Measurements from ENCODE around the gene GRAP2. TPM values are rescaled to one million over a fixed set of nuclear protein-coding genes. Genes with fewer than 3 reads are reported as not detected.

The GRAP2 gene
- total and polyA plus RNA-seq, 2 donors (not counting 1 experiment from before 2014, with no cell fraction given), result 13.5 to 26.4 TPM

DNA sequence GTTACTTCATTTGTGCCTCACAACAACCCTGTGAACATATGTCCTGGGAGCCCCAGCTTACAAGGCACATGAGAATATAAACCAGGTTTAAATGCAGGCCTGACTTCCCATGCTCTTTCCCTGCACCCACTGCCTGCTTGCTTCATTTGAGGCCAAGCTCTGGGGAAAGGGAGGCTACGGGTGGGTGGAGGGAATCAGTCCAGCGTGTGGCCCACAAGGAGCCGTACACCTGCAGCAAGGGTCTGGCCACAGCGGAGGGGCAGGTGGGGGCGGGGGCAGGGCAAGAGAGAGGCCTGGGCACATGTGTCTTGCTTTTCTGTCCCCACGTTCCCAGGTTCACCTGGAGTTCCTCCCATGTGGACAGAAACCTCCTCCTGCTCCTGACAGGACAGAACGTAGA, 120.1 kb downstream of the GRAP2 start:
- Histone ChIP-seq H3K27me3 (replicated peaks in 1 of 4; ENCODE audit: control extremely low read depth in 1 of 4, control insufficient read depth in 3 of 4, insufficient read depth in 4 of 4, low read length in 3 of 4) (peaks cover 0 to 4% (median 0%) of the 10 kb centered on the region in 4 experiments), H2AFZ (ENCODE audit: insufficient read depth, low read depth, low read length, poor library complexity, severe bottlenecking) (no peak overlapping the region), H3K9ac (ENCODE audit: low read length) (no peak overlapping the region), H3K79me2 (ENCODE audit: control insufficient read depth, insufficient read depth, low read length) (no peaks in the 10 kb centered on the region), H3K9me3 (ENCODE audit: control extremely low read depth in 1 of 3, control insufficient read depth in 2 of 3, insufficient read depth in 1 of 3, low read length in 2 of 3) (no peaks in the 10 kb centered on the region), H4K20me1 (ENCODE audit: control insufficient read depth, insufficient read depth, low read length, poor library complexity, severe bottlenecking) (no peaks in the 10 kb centered on the region), H3K4me2 (replicated peaks; ENCODE audit: low read depth, low read length, poor library complexity, severe bottlenecking) (no peak overlapping the region), H3K36me3 (replicated peaks in 1 of 2; ENCODE audit: control extremely low read depth in 1 of 2, control insufficient read depth in 1 of 2, extremely low read depth in 1 of 2, insufficient read depth in 2 of 2, low read length in 1 of 2) (no peaks in the 10 kb centered on the region), H3K4me1 (ENCODE audit: control insufficient read depth in 2 of 2, insufficient read depth in 2 of 2, low read length in 2 of 2) (peaks cover 7 to 8% of the 10 kb centered on the region in 2 donors), H3K4me3 (ENCODE audit: control extremely low read depth in 1 of 5, extremely low read depth in 1 of 5, insufficient read depth in 1 of 5, low read depth in 2 of 5, low read length in 4 of 5) (no peak overlapping the region), H3K27ac (ENCODE audit: low read length in 2 of 2) (no peak overlapping the region)
- H3K27me3 Mint-ChIP-seq, result peaks cover 12% of the 10 kb centered on the region
- intact Hi-C loops (cut with micrococcal nuclease), result loop anchor here (5.0 kb wide), 1 partner anchor 69 kb away; no protein-coding TSS in a partner anchor
- H3K27ac Mint-ChIP-seq, result no peak overlapping the region
- H3K4me3 Mint-ChIP-seq, result no peak overlapping the region
- ATAC-seq (ENCODE audit: low read depth), result no peak
- no peak for DNase-seq
- H3K9me3 Mint-ChIP-seq (ENCODE audit: insufficient read depth), result no peaks in the 10 kb centered on the region
- WGBS (ENCODE audit: insufficient coverage), result 84% methylated on average over 7 of the region's 7 CpGs
- POLR2A ChIA-PET, result no interaction called here
- peaks cover 5% of the 10 kb centered on the region for H3K4me1 Mint-ChIP-seq
- CTCF ChIA-PET, result interaction anchor here (0.5 to 11.1 kb wide), 4 partner anchors 11 to 488 kb away, joined by 3 to 328 read pairs (median 3); partner anchors contain the start of gene RPS19BP1
- TF ChIP-seq, protein P1, sequence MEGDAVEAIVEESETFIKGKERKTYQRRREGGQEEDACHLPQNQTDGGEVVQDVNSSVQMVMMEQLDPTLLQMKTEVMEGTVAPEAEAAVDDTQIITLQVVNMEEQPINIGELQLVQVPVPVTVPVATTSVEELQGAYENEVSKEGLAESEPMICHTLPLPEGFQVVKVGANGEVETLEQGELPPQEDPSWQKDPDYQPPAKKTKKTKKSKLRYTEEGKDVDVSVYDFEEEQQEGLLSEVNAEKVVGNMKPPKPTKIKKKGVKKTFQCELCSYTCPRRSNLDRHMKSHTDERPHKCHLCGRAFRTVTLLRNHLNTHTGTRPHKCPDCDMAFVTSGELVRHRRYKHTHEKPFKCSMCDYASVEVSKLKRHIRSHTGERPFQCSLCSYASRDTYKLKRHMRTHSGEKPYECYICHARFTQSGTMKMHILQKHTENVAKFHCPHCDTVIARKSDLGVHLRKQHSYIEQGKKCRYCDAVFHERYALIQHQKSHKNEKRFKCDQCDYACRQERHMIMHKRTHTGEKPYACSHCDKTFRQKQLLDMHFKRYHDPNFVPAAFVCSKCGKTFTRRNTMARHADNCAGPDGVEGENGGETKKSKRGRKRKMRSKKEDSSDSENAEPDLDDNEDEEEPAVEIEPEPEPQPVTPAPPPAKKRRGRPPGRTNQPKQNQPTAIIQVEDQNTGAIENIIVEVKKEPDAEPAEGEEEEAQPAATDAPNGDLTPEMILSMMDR (IDR thresholded peaks at IDR 0.05), result no peak
- TF ChIP-seq EZH2 (IDR thresholded peaks at IDR 0.05; ENCODE audit: borderline replicate concordance, insufficient read depth, low read depth, low read length, poor library complexity, severe bottlenecking), result no peak

DNA sequence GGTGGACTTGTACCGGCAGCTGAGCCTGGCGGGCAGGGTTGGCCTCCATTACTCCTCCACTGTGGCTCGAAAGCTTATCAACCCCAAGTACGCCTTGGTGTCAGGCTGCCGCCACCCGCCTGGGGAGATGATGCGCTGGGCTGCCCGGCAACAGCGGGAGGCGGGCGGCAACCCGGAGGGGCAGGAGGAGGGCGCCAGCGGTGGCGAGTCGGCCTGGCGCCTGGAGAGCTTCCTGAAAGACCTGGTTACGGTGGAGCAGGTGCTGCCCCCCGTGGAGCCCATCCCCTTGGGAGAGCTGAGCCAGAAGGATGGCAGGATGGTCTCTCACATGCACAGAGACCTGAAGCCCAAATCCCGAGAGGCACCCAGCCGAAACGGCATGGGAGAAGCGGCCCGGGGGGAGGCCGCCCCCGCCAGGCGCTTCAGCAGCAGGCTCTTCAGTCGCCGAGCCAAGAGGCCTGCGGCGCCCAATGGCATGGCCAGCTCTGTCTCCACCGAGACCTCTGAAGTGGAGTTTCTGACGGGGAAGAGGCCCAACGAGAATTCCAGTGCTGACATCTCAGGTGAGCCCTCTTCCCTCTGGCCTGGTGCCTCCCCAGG, 120.6 kb downstream of the GRAP2 start:
- H4K20me1 ChIP-seq (ENCODE audit: control insufficient read depth, insufficient read depth, low read length, poor library complexity, severe bottlenecking), result no peaks in the 10 kb centered on the region
- TF ChIP-seq EZH2 (IDR thresholded peaks at IDR 0.05; ENCODE audit: borderline replicate concordance, insufficient read depth, low read depth, low read length, poor library complexity, severe bottlenecking), result no peak
- TF ChIP-seq, protein P1 (IDR thresholded peaks at IDR 0.05), result no peak
- CTCF ChIA-PET, result interaction anchor here (0.6 to 11.1 kb wide), 5 partner anchors 93 to 488 kb away, joined by 3 to 328 read pairs (median 4); partner anchors contain the start of gene RPS19BP1
- WGBS (ENCODE audit: insufficient coverage), result 93% methylated on average over 34 of the region's 34 CpGs
- H3K27me3 ChIP-seq (replicated peaks in 1 of 4; ENCODE audit: control extremely low read depth in 1 of 4, control insufficient read depth in 3 of 4, insufficient read depth in 4 of 4, low read length in 3 of 4), result peaks cover 0 to 4% (median 0%) of the 10 kb centered on the region in 4 experiments
- Mint-ChIP-seq H3K27me3 (peaks cover 12% of the 10 kb centered on the region), H3K27ac (no peak overlapping the region), H3K4me1 (peaks cover 5% of the 10 kb centered on the region), H3K4me3 (no peak overlapping the region), H3K9me3 (ENCODE audit: insufficient read depth) (no peaks in the 10 kb centered on the region)
- no peak for ATAC-seq (ENCODE audit: low read depth)
- H3K79me2 ChIP-seq (ENCODE audit: control insufficient read depth, insufficient read depth, low read length), result no peaks in the 10 kb centered on the region
- POLR2A ChIA-PET, result no interaction called here
- no peak overlapping the region for H3K4me2 ChIP-seq (replicated peaks; ENCODE audit: low read depth, low read length, poor library complexity, severe bottlenecking)
- no peak overlapping the region for H3K27ac ChIP-seq (ENCODE audit: low read length in 2 of 2)
- no peak overlapping the region for H2AFZ ChIP-seq (ENCODE audit: insufficient read depth, low read depth, low read length, poor library complexity, severe bottlenecking)
- H3K9ac ChIP-seq (ENCODE audit: low read length), result no peak overlapping the region
- intact Hi-C loops (cut with micrococcal nuclease), result loop anchor here (5.0 kb wide), 1 partner anchor 69 kb away; no protein-coding TSS in a partner anchor
- peaks cover 7 to 8% of the 10 kb centered on the region in 2 donors for H3K4me1 ChIP-seq (ENCODE audit: control insufficient read depth in 2 of 2, insufficient read depth in 2 of 2, low read length in 2 of 2)
- DNase-seq, result no peak
- H3K36me3 ChIP-seq (replicated peaks in 1 of 2; ENCODE audit: control extremely low read depth in 1 of 2, control insufficient read depth in 1 of 2, extremely low read depth in 1 of 2, insufficient read depth in 2 of 2, low read length in 1 of 2), result no peaks in the 10 kb centered on the region
- H3K9me3 ChIP-seq (ENCODE audit: control extremely low read depth in 1 of 3, control insufficient read depth in 2 of 3, insufficient read depth in 1 of 3, low read length in 2 of 3), result no peaks in the 10 kb centered on the region
- H3K4me3 ChIP-seq (ENCODE audit: control extremely low read depth in 1 of 5, extremely low read depth in 1 of 5, insufficient read depth in 1 of 5, low read depth in 2 of 5, low read length in 4 of 5), result no peak overlapping the region
